ENCODE measurements around the gene CRHR2.

CRHR2 gene

GRCh38 chr7:30635798-30636197 lies 46.5 kb downstream of the CRHR2 start:
- H3K27me3 ChIP-seq (replicated peaks; ENCODE audit: insufficient read depth, low read length), result no peaks in the 10 kb centered on the region
- H3F3A ChIP-seq (ENCODE audit: insufficient read depth, low read length), result no peaks in the 10 kb centered on the region
- 0 out of 2 replicates have a peak, but pooled peaks cover 4% of the 10 kb centered on the region for H3K79me2 ChIP-seq (ENCODE audit: low read length)
- no peak overlapping the region for H2AFZ ChIP-seq (ENCODE audit: low read length)
- no peaks in the 10 kb centered on the region; the same call in none of the 2 replicates for H3K36me3 ChIP-seq (replicated peaks; ENCODE audit: insufficient read depth, low read length)
- H3K9me3 ChIP-seq (replicated peaks; ENCODE audit: insufficient read depth, low read length), result no peaks in the 10 kb centered on the region
- H4K20me1 ChIP-seq (ENCODE audit: insufficient read depth, low read length), result no peaks in the 10 kb centered on the region
- no peak overlapping the region for H3K9ac ChIP-seq (ENCODE audit: low read length)
- H3K27ac ChIP-seq (ENCODE audit: low read length), result no peak overlapping the region
- no peak for TF ChIP-seq EZH2phosphoT487 (IDR thresholded peaks at IDR 0.05; ENCODE audit: low read length)
- TF ChIP-seq EZH2 (optimal IDR thresholded peaks at IDR 0.05; ENCODE audit: low read depth, low read length), result no peak
- no peak for TF ChIP-seq CTCF (IDR thresholded peaks at IDR 0.05; ENCODE audit: low read length)
- H3K4me2 ChIP-seq (ENCODE audit: low read depth, low read length), result no peak overlapping the region
- no peak for DNase-seq
- no peak overlapping the region for H3K4me3 ChIP-seq (ENCODE audit: low read length)
- H3K9me2 ChIP-seq (replicated peaks; ENCODE audit: insufficient read depth, low read length), result no peaks in the 10 kb centered on the region
- no peaks in the 10 kb centered on the region for H3K4me1 ChIP-seq (ENCODE audit: low read length)

- Histone ChIP-seq H3K36me3 (replicated peaks; ENCODE audit: insufficient read depth, low read length) (no peaks in the 10 kb centered on the region; the same call in none of the 2 replicates), H3K9ac (ENCODE audit: low read length) (no peak overlapping the region)
Observed at GRCh38 chr7:30634634-30635201, 47.5 kb downstream of the CRHR2 start.

GRCh38 chr7:30634193-30634626 lies 48.0 kb downstream of the CRHR2 start:
- Histone ChIP-seq H3K4me3 (ENCODE audit: low read length) (no peak overlapping the region), H3K4me2 (ENCODE audit: low read depth, low read length) (no peak overlapping the region), H3K9me3 (replicated peaks; ENCODE audit: insufficient read depth, low read length) (no peaks in the 10 kb centered on the region), H3K27me3 (replicated peaks; ENCODE audit: insufficient read depth, low read length) (no peaks in the 10 kb centered on the region), H3K27ac (ENCODE audit: low read length) (no peak overlapping the region), H3K4me1 (ENCODE audit: low read length) (no peaks in the 10 kb centered on the region), H3K9ac (ENCODE audit: low read length) (no peak overlapping the region), H3K9me2 (replicated peaks; ENCODE audit: insufficient read depth, low read length) (no peaks in the 10 kb centered on the region), H3K36me3 (replicated peaks; ENCODE audit: insufficient read depth, low read length) (no peaks in the 10 kb centered on the region; the same call in none of the 2 replicates), H3K79me2 (ENCODE audit: low read length) (0 out of 2 replicates have a peak, but pooled peaks cover 4% of the 10 kb centered on the region), H2AFZ (ENCODE audit: low read length) (no peak overlapping the region), H4K20me1 (ENCODE audit: insufficient read depth, low read length) (no peaks in the 10 kb centered on the region), H3F3A (ENCODE audit: insufficient read depth, low read length) (no peaks in the 10 kb centered on the region)
- TF ChIP-seq EZH2phosphoT487 (IDR thresholded peaks at IDR 0.05; ENCODE audit: low read length), result no peak
- TF ChIP-seq EZH2 (optimal IDR thresholded peaks at IDR 0.05; ENCODE audit: low read depth, low read length), result no peak
- DNase-seq, result no peak

More at GRCh38 chr7:30634634-30635201, 47.5 kb downstream of the CRHR2 start:
- H3K27me3 ChIP-seq (replicated peaks; ENCODE audit: insufficient read depth, low read length), result no peaks in the 10 kb centered on the region
- no peak overlapping the region for H3K4me3 ChIP-seq (ENCODE audit: low read length)
- no peaks in the 10 kb centered on the region for H3K9me3 ChIP-seq (replicated peaks; ENCODE audit: insufficient read depth, low read length)
- TF ChIP-seq EZH2 (optimal IDR thresholded peaks at IDR 0.05; ENCODE audit: low read depth, low read length), result no peak
- TF ChIP-seq CTCF (IDR thresholded peaks at IDR 0.05; ENCODE audit: low read length), result no peak
- no peak for TF ChIP-seq EZH2phosphoT487 (IDR thresholded peaks at IDR 0.05; ENCODE audit: low read length)
- H3K4me1 ChIP-seq (ENCODE audit: low read length), result no peaks in the 10 kb centered on the region
- no peak overlapping the region for H3K27ac ChIP-seq (ENCODE audit: low read length)
- H3F3A ChIP-seq (ENCODE audit: insufficient read depth, low read length), result no peaks in the 10 kb centered on the region
- H4K20me1 ChIP-seq (ENCODE audit: insufficient read depth, low read length), result no peaks in the 10 kb centered on the region
- H2AFZ ChIP-seq (ENCODE audit: low read length), result no peak overlapping the region
- H3K79me2 ChIP-seq (ENCODE audit: low read length), result 0 out of 2 replicates have a peak, but pooled peaks cover 4% of the 10 kb centered on the region
- H3K4me2 ChIP-seq (ENCODE audit: low read depth, low read length), result no peak overlapping the region
- H3K9me2 ChIP-seq (replicated peaks; ENCODE audit: insufficient read depth, low read length), result no peaks in the 10 kb centered on the region
- no peak for DNase-seq

GRCh38 chr7:30633223-30633622 lies 49.0 kb downstream of the CRHR2 start:
- H3F3A ChIP-seq (ENCODE audit: insufficient read depth, low read length), result no peaks in the 10 kb centered on the region
- H3K27ac ChIP-seq (ENCODE audit: low read length), result no peak overlapping the region

More at GRCh38 chr7:30633223-30633622, 49.0 kb downstream of the CRHR2 start:
- Histone ChIP-seq H3K27me3 (replicated peaks; ENCODE audit: insufficient read depth, low read length) (no peaks in the 10 kb centered on the region), H3K79me2 (ENCODE audit: low read length) (0 out of 2 replicates have a peak, but pooled peaks cover 4% of the 10 kb centered on the region), H3K9ac (ENCODE audit: low read length) (no peak overlapping the region), H3K4me2 (ENCODE audit: low read depth, low read length) (no peak overlapping the region), H3K4me1 (ENCODE audit: low read length) (no peaks in the 10 kb centered on the region), H3K36me3 (replicated peaks; ENCODE audit: insufficient read depth, low read length) (no peaks in the 10 kb centered on the region; the same call in none of the 2 replicates), H3K9me3 (replicated peaks; ENCODE audit: insufficient read depth, low read length) (no peaks in the 10 kb centered on the region), H3K9me2 (replicated peaks; ENCODE audit: insufficient read depth, low read length) (no peaks in the 10 kb centered on the region), H3K4me3 (ENCODE audit: low read length) (no peak overlapping the region), H2AFZ (ENCODE audit: low read length) (no peak overlapping the region), H4K20me1 (ENCODE audit: insufficient read depth, low read length) (no peaks in the 10 kb centered on the region)
- no peak for TF ChIP-seq EZH2 (optimal IDR thresholded peaks at IDR 0.05; ENCODE audit: low read depth, low read length)
- TF ChIP-seq CTCF (IDR thresholded peaks at IDR 0.05; ENCODE audit: low read length), result no peak
- no peak for TF ChIP-seq EZH2phosphoT487 (IDR thresholded peaks at IDR 0.05; ENCODE audit: low read length)
- DNase-seq, result no peak
